Measurements from ENCODE around the gene HS6ST3. TPM values are rescaled to one million over a fixed set of nuclear protein-coding genes. Genes with fewer than 3 reads are reported as not detected.

Gene HS6ST3
- total and polyA plus RNA-seq, 2 donors from 2014 or later = 0.47 to 1.2 TPM

DNA sequence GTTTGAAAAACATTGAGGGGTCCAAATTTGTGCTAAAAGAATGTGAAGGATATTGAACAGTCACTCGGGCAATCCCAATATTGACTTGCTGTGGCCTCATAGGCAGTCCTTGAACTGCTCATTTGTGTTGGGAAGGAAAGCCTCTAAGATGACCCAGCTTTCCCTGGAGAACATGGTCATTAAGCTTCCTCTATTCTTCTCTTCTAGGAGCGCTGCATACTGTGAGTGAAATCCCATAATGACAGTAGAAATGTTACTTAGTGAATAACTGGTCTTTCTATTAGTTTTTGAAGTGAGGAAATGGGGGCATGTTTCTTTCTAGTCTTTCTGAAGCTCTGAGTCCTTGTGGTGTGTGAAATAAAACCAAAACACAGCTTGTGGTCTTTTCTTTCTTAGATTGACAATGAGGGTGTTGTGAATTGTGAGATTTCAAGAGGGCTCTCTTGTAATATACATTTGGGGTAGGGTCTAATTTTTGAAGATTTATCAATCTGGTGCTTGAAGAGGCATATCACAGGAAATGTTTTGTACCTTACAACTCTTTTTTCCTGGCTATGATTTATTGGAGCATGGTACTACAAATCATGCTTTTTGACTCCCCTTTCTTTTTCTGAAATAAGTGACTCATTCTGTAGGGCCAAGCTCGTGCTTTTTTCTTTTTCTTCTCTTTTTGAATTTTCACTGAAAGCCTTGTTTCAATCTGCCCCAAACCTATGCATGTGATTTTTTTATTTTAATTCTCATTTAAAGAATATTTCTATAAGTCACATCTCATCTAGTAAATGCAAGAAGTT is 653.6 kb downstream of the HS6ST3 start:
- FAIRE-seq (no peak), DNase-seq (no peak)
- Histone ChIP-seq H3K9me3 (ENCODE audit: control insufficient read depth in 2 of 3, insufficient read depth in 1 of 3, low read length in 3 of 3) (no peaks in the 10 kb centered on the region), H3K36me3 (ENCODE audit: control insufficient read depth in 2 of 3, insufficient read depth in 3 of 3, low read length in 3 of 3) (no peaks in the 10 kb centered on the region), H3K27me3 (ENCODE audit: control insufficient read depth, insufficient read depth, low read length) (no peaks in the 10 kb centered on the region), H3K4me1 (ENCODE audit: control insufficient read depth in 2 of 3, insufficient read depth in 2 of 3, low read depth in 1 of 3, low read length in 3 of 3) (no peaks in the 10 kb centered on the region), H3K9ac (ENCODE audit: low read length in 3 of 3) (no peak overlapping the region), H3K27ac (ENCODE audit: low read depth in 2 of 2, low read length in 2 of 2) (no peak overlapping the region), H3K4me3 (ENCODE audit: low read length in 3 of 3) (no peak overlapping the region)
- TF ChIP-seq, protein P1, sequence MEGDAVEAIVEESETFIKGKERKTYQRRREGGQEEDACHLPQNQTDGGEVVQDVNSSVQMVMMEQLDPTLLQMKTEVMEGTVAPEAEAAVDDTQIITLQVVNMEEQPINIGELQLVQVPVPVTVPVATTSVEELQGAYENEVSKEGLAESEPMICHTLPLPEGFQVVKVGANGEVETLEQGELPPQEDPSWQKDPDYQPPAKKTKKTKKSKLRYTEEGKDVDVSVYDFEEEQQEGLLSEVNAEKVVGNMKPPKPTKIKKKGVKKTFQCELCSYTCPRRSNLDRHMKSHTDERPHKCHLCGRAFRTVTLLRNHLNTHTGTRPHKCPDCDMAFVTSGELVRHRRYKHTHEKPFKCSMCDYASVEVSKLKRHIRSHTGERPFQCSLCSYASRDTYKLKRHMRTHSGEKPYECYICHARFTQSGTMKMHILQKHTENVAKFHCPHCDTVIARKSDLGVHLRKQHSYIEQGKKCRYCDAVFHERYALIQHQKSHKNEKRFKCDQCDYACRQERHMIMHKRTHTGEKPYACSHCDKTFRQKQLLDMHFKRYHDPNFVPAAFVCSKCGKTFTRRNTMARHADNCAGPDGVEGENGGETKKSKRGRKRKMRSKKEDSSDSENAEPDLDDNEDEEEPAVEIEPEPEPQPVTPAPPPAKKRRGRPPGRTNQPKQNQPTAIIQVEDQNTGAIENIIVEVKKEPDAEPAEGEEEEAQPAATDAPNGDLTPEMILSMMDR (IDR thresholded peaks at IDR 0.05; ENCODE audit: borderline replicate concordance, extremely low read depth, insufficient read depth) = no peak
- intact Hi-C loops (cut with DNase I) = no loop called here

DNA sequence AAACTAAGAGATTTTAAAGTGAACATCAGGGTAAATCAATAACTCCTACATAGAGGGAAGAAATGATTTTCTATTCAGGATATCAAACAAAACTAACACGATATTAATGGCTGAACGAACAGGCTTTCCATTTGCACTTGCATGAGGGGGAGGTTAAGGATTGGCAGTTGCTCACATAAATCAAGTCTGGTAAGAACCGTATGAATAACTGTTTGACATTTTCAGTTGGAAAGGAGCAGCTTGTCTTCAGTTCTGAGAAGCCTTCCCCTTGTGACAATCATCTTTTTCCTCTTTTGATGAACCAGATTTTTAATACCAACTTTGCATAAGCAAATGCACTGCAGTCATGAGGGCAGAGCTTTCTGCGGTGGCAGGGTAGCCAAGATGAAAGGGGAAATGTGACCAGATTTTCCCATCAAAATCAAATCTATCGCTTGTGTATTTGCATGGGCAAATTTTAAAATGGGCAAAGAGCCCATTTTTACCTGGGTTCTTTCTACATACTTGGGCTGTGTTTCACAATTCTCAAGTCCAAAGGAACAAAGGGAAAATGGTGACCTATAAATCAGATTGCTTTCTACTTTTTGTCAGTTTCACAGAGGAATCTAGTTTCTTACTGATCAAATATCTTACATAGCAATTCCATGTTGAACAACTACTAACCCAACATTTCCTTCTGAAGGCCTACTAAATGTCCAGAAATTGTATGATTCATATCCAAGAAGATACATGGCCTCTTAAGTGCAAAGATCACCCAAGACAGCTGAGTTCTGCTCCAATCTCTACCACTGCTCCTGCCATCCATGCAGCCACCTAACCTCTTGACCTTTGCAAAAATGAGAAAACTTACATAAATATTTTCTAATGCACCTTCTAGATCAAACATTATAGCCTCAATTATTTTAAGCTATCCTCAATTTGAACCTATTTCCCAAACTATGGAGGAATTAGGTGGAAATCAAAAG is 654.7 kb downstream of the HS6ST3 start:
- FAIRE-seq (no peak), DNase-seq (no peak)
- H3K9ac ChIP-seq (ENCODE audit: low read length in 3 of 3) = no peak overlapping the region
- H3K9me3 ChIP-seq (ENCODE audit: control insufficient read depth in 2 of 3, insufficient read depth in 1 of 3, low read length in 3 of 3) = no peaks in the 10 kb centered on the region
- intact Hi-C loops (cut with DNase I) = no loop called here
- no peaks in the 10 kb centered on the region for H3K4me1 ChIP-seq (ENCODE audit: control insufficient read depth in 2 of 3, insufficient read depth in 2 of 3, low read depth in 1 of 3, low read length in 3 of 3)
- H3K27ac ChIP-seq (ENCODE audit: low read depth in 2 of 2, low read length in 2 of 2) = no peak overlapping the region
- H3K36me3 ChIP-seq (ENCODE audit: control insufficient read depth in 2 of 3, insufficient read depth in 3 of 3, low read length in 3 of 3) = no peaks in the 10 kb centered on the region
- no peak overlapping the region for H3K4me3 ChIP-seq (ENCODE audit: low read length in 3 of 3)
- H3K27me3 ChIP-seq (ENCODE audit: control insufficient read depth, insufficient read depth, low read length) = no peaks in the 10 kb centered on the region
- TF ChIP-seq, protein P1 (IDR thresholded peaks at IDR 0.05; ENCODE audit: borderline replicate concordance, extremely low read depth, insufficient read depth) = no peak

DNA sequence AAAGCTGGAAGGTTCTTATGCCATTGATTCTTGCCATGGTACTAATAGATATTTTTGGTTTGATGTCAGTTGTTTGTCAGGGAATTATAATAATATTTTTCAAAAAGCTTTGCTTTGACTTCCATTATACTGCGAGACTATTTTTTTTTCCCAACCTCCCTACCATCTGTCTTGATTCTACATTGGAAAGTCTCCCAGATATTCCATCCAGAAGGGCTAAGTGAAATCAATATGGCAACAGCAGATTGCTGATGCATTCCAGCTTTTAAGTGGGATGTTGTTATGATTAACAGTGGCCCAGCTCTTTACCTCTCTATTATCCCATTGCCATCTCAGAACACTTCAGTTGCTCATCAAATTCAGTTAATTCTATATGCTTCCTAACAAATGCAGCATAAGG is 657.0 kb downstream of the HS6ST3 start:
- H3K9ac ChIP-seq (ENCODE audit: low read length in 3 of 3) = no peak overlapping the region
- intact Hi-C loops (cut with DNase I) = no loop called here
- TF ChIP-seq, protein P1 (IDR thresholded peaks at IDR 0.05; ENCODE audit: borderline replicate concordance, extremely low read depth, insufficient read depth) = no peak
- no peak overlapping the region for H3K4me3 ChIP-seq (ENCODE audit: low read length in 3 of 3)
- H3K27ac ChIP-seq (ENCODE audit: low read depth in 2 of 2, low read length in 2 of 2) = no peak overlapping the region
- no peak for FAIRE-seq
- no peaks in the 10 kb centered on the region for H3K4me1 ChIP-seq (ENCODE audit: control insufficient read depth in 2 of 3, insufficient read depth in 2 of 3, low read depth in 1 of 3, low read length in 3 of 3)
- H3K36me3 ChIP-seq (ENCODE audit: control insufficient read depth in 2 of 3, insufficient read depth in 3 of 3, low read length in 3 of 3) = no peaks in the 10 kb centered on the region
- DNase-seq = no peak
- no peaks in the 10 kb centered on the region for H3K9me3 ChIP-seq (ENCODE audit: control insufficient read depth in 2 of 3, insufficient read depth in 1 of 3, low read length in 3 of 3)
- no peaks in the 10 kb centered on the region for H3K27me3 ChIP-seq (ENCODE audit: control insufficient read depth, insufficient read depth, low read length)
